Neural crest cell (in vitro differentiated cells): ENCODE measurements around the gene ATP6V1C2. TPM values are rescaled to one million over a fixed set of nuclear protein-coding genes. Genes with fewer than 3 reads are reported as not detected.

Experiments
- DNase-seq: peaks from one replicate; pipeline ENCODE4 v3.0.0; 2021; ENCODE audit warnings: low read depth, mixed read lengths, low spot score
- H3K27ac Mint-ChIP-seq: one replicate; pipeline ENCODE4 v1.8.0; 2021; ENCODE audit warnings: mild to moderate bottlenecking, mixed read lengths; ENCODE audit not compliant: unreplicated experiment
- H3K27me3 Mint-ChIP-seq: 2 replicates; pipeline ENCODE4 v1.8.0; 2021; ENCODE audit warnings: low read depth, mild to moderate bottlenecking, mixed read lengths
- H3K36me3 Mint-ChIP-seq: 2 replicates; pipeline ENCODE4 v1.8.0; 2021; ENCODE audit warnings: low read depth, mild to moderate bottlenecking, mixed read lengths
- H3K4me1 Mint-ChIP-seq: 2 replicates; pipeline ENCODE4 v1.8.0; 2021; ENCODE audit warnings: mixed read lengths
- H3K4me3 Mint-ChIP-seq: one replicate; pipeline ENCODE4 v1.8.0; 2021; ENCODE audit warnings: mild to moderate bottlenecking, mixed read lengths
- H3K9me3 Mint-ChIP-seq: 2 replicates; pipeline ENCODE4 v1.8.0; 2021; ENCODE audit warnings: mixed read lengths
- total RNA-seq: library from RNA; stranded (reverse); gene quantifications from 2 replicates; pipeline ENCODE4 v1.2.1, GENCODE V29; 2021
- TF ChIP-seq, protein P1 (sequence below): fragments of 200-600 bp; sonication (generic); conservative IDR thresholded peaks from 2 replicates; pipeline ENCODE4 v1.5.0; 2021; ENCODE audit warnings: antibody characterized with exemption, mild to moderate bottlenecking

The ATP6V1C2 gene
- total RNA-seq, 1 donor from 2014 or later, result 0.14 TPM

DNA sequence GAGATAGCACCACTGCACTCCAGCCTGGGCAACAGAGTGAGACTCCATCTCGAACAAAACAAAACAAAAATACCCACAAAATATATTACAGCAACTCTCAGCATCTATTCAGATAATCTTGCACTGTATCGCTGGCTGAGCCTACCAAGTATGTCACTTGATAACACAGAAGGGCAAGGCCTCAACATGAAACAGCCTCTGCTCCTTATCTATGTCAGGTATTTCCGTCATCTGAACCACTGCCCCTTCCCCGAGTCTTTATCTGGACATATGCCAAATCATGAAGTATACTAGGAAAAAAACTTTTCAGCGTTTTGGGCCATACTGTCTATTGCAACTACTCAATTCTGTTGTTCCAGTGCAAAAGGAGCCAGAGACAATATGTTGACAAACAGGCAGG is 73.4 kb downstream of the ATP6V1C2 start:
- Mint-ChIP-seq H3K27me3 (no peaks in the 10 kb centered on the region), H3K4me3 (no peak overlapping the region), H3K4me1 (no peaks in the 10 kb centered on the region), H3K9me3 (no peaks in the 10 kb centered on the region), H3K27ac (no peak overlapping the region), H3K36me3 (peaks cover 25% of the 10 kb centered on the region)
- no peak for DNase-seq
- TF ChIP-seq, protein P1, sequence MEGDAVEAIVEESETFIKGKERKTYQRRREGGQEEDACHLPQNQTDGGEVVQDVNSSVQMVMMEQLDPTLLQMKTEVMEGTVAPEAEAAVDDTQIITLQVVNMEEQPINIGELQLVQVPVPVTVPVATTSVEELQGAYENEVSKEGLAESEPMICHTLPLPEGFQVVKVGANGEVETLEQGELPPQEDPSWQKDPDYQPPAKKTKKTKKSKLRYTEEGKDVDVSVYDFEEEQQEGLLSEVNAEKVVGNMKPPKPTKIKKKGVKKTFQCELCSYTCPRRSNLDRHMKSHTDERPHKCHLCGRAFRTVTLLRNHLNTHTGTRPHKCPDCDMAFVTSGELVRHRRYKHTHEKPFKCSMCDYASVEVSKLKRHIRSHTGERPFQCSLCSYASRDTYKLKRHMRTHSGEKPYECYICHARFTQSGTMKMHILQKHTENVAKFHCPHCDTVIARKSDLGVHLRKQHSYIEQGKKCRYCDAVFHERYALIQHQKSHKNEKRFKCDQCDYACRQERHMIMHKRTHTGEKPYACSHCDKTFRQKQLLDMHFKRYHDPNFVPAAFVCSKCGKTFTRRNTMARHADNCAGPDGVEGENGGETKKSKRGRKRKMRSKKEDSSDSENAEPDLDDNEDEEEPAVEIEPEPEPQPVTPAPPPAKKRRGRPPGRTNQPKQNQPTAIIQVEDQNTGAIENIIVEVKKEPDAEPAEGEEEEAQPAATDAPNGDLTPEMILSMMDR, result no peak

- DNase-seq, result no peak
- TF ChIP-seq, protein P1, result no peak
- Mint-ChIP-seq H3K4me3 (no peak overlapping the region), H3K27ac (no peak overlapping the region), H3K4me1 (no peaks in the 10 kb centered on the region), H3K27me3 (no peaks in the 10 kb centered on the region), H3K36me3 (peaks cover 21% of the 10 kb centered on the region), H3K9me3 (no peaks in the 10 kb centered on the region)
Measured at GRCh38 chr2:10795508-10796046, 74.1 kb downstream of the ATP6V1C2 start.

DNA sequence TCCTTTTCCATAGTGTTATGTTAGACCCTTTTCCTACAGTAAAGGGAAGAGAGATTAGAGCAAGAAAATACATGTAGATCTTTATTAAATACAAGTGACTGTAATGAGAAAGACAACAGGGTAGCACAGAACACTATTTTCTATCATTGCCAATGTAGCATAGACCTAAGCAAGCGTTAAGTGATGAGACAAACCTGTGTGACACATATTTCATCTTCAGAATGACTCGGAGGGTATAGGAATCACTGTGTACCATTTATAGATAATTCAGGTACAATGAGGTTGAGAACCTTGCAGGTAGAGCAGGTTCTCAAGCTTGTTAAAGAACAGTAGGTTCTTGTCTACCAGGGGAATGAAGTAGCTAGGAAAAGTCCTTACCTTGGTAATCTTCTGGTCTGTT is 75.3 kb downstream of the ATP6V1C2 start:
- Mint-ChIP-seq H3K36me3 (peaks cover 16% of the 10 kb centered on the region), H3K4me1 (no peaks in the 10 kb centered on the region), H3K4me3 (no peak overlapping the region), H3K27me3 (no peaks in the 10 kb centered on the region), H3K27ac (no peak overlapping the region), H3K9me3 (no peaks in the 10 kb centered on the region)
- TF ChIP-seq, protein P1, result no peak
- no peak for DNase-seq

- peaks cover 8% of the 10 kb centered on the region for H3K36me3 Mint-ChIP-seq
- H3K9me3 Mint-ChIP-seq, result no peaks in the 10 kb centered on the region
- H3K27me3 Mint-ChIP-seq, result no peaks in the 10 kb centered on the region
- no peak overlapping the region for H3K4me3 Mint-ChIP-seq
- DNase-seq, result no peak
- no peak overlapping the region for H3K27ac Mint-ChIP-seq
- TF ChIP-seq, protein P1, result peak; percentile 23
- H3K4me1 Mint-ChIP-seq, result peaks cover 12% of the 10 kb centered on the region
Measured at GRCh38 chr2:10798783-10799182, 77.4 kb downstream of the ATP6V1C2 start.

DNA sequence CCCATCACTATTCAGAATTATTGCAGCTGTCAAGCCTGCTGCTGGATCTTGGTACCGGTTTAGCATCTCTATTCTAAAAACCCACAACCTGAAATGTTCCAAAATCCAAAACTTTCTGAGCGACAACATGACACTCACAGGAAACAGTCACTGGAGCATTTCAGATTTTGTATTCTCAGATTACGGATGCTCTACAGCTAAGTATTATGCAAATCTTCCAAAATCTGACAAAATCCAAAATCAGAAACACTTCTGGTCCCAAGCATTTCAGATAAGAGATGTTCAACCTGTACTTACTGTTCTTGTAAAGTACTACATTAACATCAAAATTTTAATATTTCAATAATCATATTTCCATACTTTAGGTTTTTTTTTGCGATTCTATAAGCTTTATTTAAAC is 78.7 kb downstream of the ATP6V1C2 start:
- Mint-ChIP-seq H3K27me3 (no peaks in the 10 kb centered on the region), H3K36me3 (peaks cover 11% of the 10 kb centered on the region), H3K27ac (no peak overlapping the region), H3K4me3 (no peak overlapping the region), H3K4me1 (peaks cover 12% of the 10 kb centered on the region), H3K9me3 (no peaks in the 10 kb centered on the region)
- no peak for DNase-seq
- TF ChIP-seq, protein P1, result no peak
